HG03457 (cell line): ENCODE data around the gene FOXB2.
"Not testable (repeated sequence)": the region's sequence is repeated elsewhere in the genome, so short reads cannot be mapped to it uniquely, and the experiment has no call there.

ENCODE experiments used
- ATAC-seq: cut with Tn5 transposase; IDR thresholded peaks from one replicate; pipeline ENCODE4 v1.9.1; 2021; ENCODE audit warnings: moderate number of reproducible peaks; ENCODE audit not compliant: unreplicated experiment

The FOXB2 gene

DNA sequence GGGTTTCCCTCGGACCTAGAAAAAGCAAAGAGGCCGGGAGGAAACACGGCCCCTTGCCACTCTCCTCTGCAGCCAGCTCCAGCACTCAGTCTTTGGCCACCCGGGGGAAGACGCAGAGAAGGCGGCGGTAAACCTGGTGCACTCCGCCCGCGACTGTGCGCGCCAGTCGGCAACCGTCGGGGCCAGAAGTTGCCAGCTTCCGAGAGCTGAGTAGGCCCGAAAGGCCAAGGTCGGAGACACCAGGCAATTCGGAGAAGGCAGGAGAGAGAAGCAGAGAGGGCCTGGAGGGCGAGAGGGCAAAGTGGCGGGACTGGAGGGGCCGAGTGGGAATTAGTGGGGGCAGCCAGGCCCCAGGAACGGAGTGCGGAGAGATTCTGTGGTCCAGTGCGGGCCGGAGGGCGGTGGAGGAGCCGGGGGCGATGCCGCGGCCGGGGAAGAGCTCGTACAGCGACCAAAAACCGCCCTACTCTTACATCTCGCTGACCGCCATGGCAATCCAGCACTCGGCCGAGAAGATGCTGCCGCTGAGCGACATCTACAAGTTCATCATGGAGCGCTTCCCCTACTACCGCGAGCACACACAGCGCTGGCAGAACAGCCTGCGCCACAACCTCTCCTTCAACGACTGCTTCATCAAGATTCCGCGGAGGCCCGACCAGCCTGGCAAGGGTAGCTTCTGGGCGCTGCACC lies at the start of gene FOXB2:
TSS of gene FOXB2 (plus strand) at position 420 of the 690 bp plus-strand sequence. CDS start at position 420, 0 bp downstream.
- ATAC-seq = no peak

DNA sequence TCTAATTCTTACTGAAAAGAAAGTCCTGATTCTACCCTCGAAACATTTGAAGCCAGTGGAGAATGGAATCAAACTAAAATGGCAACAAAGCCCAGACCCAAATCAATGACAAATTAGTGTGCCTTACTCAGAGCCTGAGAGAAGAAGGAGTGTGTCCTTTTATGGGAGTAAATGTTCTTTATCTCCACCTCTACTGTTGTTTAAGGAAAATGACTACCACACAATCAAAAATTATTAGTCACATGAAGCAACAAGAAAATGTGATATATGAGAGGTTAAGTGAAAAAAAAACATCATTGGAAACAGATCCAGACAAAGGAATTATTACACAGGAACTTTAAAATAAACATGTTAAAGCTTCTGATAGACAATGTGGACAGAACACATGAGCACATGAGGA lies 49.7 kb upstream of the FOXB2 start:
- ATAC-seq = no peak

DNA sequence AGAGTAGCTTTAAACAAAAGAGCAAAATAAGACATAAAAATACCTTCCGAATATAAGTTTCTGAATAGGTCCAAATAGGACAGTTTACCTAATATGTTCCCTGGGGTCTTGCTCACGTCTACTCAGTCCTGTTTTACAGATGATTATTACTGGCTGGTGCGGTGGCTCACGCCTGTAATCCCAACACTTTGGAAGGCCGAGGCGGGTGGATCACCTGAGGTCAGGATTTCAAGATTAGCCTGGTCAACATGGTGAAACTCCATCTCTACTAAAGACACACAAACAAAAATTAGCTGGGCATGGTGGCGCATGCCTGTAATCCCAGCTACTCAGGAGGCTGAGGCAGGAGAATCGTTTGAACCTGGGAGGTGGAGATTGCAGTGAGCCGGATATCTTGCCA lies 40.6 kb upstream of the FOXB2 start:
- not testable (repeated sequence) for ATAC-seq

DNA sequence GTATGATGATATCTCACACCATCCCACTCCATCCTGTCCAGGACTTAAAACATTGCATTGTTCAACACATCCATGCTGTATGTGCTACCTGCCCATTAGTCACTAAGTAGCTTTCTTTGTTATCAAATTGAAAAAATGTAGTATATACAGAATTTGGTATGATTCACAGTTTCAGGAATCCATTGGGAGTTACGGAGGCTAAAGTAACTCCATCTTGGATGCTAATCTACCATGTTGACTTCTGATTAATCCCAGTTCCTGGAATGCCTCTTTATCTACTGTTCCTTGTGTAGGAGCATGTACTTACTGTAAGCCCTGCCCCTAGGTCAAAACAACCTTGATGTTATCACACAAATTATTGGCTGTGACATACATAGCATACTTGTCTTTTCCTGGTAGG lies 38.9 kb upstream of the FOXB2 start:
- no peak for ATAC-seq

DNA sequence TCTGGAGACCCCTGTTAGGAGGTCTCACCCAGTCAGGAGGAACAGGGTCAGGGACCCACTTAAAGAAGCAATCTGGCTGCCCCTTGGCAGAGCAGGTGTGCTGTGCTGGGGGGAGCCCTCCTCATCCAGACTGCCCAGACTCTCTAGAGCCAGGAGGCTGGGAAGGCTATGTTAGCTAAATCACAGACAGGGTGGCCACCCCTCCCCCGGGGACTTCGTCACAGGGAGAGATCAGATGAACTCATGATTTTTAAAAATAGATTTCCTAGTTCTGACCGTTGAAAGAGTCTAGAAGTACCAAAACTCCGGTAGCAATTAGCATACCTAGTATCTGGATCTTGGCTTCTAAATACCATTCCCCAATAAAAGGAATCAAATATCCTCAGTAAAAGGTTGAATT lies 35.0 kb upstream of the FOXB2 start:
- no peak for ATAC-seq

DNA sequence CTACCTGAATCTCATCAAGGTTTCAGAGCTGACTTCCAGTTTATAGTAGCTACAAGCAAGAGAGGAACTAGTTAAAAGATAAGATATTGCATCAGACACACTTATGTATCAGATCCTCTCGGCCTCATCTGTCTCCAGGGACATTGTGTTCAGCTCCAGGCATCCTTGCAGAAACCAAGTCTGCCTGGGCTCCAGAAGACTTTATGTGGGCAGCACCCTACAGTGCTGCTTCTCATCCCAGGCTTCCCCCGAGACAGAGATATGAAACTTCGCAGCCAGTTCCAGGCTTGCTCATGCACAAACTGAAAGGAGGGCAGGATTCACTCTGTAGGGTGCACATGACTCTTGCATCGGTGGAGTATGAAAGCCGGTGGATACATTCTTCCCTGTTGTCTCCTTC lies 33.9 kb upstream of the FOXB2 start:
- no peak for ATAC-seq

DNA sequence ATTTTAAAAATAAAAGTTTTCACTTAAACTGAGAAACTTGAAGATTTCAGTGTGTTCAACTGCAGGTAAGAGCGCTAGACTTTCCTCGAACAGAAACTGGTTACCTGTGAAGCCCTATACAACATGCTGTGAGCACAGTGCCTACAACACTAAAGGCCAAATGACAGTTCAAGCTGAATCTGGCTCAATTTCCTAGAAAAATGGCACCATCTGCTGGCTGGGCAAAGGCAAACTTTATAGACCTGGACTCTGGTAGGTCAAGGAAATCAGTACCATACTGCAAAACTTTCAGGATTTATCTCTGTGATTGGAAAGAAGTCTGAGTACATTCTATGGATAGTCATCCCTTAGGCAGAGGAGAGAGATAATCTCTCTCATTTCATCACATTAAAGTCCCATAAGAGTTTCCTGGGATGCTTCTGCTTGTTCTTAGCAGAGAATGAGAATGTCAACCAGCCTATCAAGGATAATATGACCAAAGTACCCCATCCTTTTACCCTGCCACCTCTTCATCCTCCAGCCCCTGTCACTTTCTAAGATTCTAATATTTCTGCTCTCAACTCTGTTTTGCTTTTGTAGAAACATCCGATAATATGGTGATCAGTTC lies 31.8 kb upstream of the FOXB2 start:
- no peak for ATAC-seq

DNA sequence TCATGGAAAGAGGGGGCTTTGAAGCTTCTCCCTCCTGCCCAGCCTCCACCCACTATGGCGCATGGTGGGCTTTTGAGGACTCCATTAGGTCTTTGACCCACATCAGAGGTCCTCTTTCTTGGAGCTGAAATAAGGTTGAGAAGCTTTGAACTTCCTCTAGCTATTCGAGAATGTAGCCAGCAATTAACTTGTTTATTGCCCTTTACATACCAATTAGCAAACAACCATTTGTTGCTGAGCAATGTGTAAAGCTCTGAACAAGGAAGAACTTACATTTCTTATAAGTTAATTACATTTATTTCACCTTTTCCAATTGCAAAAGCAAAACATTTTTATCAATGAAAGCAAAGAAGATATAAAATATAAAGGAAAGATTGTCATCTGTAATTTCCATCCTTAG lies 30.5 kb upstream of the FOXB2 start:
- no peak for ATAC-seq

DNA sequence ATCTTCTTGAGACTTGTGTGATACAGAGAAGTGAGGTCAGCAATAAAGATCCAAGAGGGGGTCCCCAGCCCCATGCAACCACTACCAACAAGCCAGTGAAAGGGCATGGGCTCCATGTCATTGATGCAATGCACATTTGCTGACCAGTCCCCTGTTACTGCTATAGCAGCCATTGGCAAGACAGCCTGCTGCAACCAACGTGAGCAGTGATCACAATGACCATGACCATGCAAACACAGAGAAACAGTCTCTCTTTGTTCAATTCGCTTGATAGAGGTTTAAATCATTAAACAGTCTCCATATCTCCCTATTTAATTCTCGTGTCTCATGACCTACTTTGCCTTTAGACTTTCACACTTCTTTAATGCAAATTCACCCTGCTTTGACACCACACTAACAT lies 30.0 kb upstream of the FOXB2 start:
- ATAC-seq = no peak

DNA sequence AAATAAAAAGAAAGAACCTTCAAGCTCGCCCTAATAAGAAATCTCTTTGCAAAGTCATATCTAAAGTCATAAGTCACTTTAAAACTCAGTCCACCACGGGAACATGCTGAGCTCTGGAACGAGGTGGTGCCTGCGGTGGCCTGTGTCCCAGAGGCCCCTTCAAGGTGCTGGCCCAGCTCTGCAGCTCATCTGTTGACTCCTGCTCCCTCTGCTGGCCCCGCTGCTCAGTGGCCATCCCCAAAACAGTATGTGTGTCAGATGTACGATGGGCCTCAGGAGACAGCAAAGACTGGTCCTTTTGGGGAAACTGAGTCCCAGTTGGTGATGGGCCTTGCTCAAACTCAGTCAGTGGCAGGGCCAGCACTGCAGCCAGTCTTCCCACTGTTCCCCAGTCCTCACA lies 22.8 kb upstream of the FOXB2 start:
- ATAC-seq = no peak

DNA sequence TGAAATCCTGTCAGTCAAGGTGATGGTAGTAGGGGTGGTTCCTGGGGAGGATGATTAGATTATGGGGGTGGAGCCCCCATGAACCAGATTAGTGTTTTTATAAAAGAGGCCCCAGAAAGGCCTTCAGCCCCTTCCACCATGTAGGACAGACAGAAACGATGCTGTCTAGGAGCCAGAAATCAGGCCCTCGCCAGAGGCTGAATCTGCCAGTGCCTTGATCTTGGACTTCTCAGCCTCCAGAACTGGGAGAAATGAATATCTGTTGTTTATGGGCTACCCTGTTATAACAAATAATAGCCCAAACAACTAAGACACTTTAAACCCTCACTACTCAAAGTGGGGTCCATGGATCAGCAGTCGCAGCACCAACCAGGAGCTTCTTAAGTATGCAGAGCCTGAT lies 20.2 kb upstream of the FOXB2 start:
- ATAC-seq = no peak

DNA sequence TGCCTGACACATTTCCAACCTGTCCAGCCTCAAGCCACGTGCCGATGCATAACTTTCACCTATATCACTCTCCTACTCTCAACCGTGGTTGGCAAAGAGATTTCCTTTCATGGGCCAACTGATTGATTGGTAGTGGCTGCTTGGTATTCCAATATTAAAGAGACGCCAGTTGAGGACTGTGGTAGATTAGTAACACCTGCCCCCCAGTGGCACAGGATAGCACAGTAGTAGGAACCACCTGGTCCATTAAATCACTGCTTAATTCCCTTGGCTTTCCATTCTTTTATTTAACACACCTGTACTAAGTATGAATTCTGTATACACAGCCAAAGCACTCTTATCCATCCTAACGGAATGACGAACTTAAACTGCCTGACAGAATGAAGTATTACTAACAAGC lies 19.1 kb upstream of the FOXB2 start:
- ATAC-seq = no peak

DNA sequence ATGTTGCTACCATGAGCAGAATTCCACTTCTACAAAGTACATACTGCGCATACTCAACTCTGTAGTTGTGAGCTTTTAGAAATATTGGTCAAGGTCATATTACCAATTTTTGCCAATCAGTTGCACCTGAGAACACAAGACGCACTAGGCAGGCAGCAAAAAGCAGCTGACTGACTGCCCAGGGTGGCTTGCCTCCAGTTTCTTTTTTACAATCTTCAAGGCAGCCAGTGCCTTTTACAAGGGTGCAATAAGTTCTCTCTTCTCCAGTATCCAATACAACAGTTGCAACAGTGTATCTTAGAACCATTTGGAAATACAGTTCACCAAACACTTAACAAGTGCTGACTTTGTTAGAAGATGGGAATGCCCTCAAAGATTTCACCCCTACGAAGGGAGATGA lies 16.1 kb upstream of the FOXB2 start:
- ATAC-seq = no peak

DNA sequence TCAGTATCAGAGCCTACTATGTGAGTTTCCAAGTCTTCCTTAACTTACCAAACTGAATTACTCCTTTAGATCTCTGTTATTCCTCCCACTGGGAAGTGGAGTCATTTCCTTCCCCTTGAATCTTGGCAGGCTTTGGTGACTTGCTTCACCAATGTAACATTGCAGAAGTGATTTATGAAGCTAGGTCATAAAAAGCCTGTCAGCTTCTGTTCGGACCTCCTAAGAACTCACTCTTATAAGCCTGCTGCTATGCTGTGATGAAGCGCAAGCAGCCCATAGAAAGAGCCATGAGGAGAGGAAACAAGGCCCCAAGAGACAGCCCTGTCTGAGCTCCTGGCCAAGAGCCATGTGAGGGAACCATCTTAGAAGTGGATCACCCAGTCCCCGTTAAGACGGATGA lies 14.2 kb upstream of the FOXB2 start:
- no peak for ATAC-seq

DNA sequence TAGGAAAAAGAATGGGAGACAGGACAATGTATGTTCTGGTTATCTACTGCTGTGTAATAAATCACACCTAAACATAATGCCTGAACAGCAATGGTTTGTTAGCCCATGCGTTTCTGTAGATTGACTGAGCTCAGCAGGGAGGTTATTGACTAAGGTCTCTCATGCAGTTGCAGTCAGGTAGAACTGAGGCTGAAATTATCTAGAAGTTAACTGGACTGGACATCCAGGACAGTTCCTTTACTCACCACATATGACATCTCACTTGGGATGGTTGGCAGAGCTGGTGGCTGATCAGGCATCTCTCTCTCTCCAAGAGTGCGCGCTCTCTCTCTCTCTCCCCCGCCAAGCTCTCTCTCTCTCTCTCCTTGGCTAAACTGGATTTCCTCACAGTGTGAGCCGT lies 8.9 kb upstream of the FOXB2 start:
- no peak for ATAC-seq

DNA sequence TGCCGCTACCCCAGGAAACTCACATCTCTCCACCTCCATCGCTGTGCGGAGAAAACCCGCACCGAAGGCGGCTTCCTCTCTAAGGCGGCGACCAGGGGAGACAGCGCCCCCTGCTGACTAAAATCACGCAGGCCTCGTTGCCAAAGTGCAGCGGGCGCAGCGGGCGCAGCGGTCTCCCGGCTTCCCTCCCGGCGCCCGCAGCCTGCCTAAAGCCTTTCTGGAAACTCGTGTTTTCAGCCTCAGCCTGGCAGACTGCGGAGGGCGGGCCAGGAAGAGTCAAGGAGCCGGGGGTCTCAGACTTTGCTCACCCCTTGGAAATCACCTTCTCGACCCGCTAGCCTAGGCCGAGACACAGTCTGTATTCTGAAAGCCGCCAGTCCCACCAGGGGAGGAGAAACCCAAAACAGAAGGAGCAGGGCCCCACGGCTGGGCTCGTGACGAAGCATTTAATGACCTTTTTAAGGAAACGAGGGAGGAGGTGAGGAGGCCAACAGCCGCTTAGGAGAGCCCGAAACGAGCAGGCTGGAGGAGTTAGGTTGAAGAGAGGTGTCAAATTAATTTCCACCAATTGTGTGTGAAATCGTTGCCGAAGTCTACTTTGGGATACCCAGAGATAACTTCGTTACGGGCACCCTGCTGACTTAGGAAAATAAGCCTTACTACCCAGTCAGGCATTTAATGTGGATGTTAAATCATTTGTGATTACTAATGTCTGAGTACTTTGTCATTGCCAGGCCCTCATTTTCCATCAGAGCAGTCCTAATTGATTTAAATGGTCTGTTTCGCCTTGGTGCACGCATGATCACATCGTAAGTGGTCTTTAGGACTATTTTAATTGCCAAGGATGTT lies 7.3 kb upstream of the FOXB2 start:
- ATAC-seq = no peak

DNA sequence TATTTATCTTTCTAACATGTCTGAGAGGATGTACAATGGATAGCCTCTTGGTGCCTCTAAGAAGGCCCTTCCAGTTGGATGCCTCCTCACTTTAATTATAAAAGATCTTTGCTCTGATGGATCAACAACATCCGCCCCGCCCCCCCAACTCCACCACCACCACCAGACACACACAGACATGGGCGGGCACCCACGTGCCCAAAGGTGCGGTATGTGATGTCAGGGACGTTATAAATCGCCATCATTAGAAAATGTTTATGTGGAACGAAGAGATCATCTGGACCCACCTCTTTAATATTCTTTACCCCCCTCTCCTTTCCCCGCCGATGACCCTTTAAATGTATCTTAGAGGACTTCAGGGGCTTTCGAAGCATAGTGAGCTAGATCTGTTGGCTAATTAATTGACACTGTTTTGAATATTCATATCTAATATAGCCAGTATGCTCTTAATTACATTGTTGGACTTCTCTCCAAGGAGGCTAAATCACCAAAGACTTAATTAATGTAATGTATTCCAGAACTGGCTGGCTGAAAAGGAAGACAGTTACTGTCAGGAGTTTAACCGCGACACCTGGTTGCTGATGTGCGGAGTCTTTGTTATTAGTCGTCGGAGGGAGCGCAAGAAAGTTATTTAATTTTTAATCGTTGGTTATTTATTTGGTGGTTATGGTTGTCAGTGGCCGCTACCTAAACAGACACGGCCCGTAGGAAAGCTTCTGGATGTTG lies 6.1 kb upstream of the FOXB2 start:
- no peak for ATAC-seq

DNA sequence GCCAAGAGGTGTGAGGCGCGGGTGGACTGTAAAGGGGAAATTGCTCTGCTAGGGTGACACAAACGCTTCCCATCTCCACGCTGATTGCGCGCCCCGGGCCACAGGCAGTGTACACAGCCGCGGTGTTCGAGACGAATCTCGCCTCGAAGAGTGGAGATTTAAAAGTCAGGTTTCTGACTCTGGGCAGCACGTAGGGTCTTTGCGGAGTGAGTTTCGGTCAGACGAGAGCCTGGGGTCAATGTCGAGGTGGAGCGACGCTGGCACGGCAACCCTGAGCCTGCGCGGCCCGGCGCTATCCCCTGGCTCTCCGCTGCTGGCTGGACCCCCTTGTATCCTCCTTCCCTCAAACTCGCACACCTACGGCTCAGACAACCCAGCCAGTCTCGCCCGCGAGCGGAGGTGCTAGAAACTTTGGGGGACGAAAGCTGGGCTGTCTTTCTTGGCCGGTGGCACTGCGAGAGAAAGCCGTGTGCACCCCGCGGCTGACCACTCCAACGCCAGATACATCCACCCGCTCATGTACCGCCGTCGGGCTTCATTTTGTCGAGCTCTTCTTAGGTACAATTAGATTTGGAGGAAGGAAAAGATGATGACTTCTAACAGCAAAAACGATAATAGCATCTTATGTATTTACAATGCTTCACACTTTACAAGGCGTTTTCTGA lies 5.4 kb upstream of the FOXB2 start:
- no peak for ATAC-seq

DNA sequence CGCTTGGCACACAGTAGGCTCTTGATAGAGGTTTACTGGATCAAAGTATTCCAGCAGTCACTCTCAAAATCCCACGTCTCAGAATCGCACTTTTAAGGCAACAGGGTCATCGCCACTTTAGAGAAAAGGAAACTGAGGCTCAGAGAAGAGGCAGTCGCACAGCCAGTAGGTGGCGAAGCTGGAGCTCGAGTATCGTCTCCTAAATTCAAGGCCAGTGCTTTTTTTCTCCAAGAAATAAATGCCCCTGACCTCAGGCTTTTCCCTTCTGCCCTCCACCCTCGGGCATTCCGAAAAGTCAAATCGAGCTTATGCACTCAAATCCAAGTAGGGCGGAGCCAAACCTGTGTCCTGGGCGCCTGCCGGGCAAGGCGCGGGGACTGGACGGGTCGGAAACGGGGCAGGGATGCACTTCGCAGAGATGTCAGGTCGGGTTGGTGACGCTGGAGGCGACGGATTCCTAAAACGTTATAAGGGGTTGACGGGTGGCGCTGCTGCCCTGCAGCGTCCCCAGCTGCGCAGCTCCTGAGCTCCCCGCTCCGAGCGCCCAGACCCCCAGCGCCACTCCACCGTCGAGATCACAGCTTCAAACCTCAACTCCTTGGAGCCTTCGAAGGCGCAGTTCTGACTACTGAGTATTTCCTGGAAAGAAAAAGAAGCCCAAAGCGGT lies 4.7 kb upstream of the FOXB2 start:
- ATAC-seq = no peak

DNA sequence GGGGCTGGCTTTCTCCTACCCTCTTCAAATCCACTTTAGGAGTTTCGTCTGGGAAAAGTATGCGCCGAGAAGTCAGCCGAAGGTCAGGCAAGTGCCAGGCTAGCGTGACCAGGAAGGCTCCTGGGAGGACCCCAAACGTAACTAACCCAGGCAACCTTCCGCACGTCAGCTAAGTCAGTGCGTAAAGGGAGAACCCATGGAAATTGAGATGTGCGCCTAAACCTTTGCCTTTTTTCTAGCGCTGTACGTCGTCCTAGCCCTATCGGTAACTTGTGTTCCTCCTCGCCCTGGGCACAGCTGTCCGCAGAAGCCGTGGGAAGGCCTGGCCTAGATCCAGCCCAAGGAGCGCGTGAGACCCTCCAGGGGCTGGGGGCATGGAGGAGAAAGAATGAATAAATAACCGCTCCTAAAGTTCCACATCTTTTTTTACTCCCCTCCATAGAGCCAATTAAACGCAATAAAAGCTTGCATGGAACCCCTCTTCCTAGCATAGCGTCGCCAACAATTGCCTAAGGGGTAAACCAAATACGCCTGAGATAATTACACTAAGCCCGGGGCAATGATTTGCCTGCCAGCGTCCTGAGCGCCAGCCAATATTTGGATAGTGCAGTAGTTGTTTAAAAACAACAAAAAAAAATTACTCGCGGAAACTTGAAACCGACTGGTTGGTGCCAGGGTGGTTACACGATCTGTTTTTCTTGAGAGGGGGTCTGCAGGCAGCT lies 4.0 kb upstream of the FOXB2 start:
- no peak for ATAC-seq
